RWPE2 (cell line): ENCODE data around the gene HAUS1.
A peak's percentile ranks its signal among the peaks of the same experiment; 100 is the strongest.

Experiments
- ATAC-seq: fragments of 200-7000 bp; cut with Tn5 transposase; 3 replicates; pipeline ENCODE4 v1.9.1; 2021; ENCODE audit warnings: low read depth
- DNase-seq: peaks from one replicate; pipeline ENCODE4 v3.0.0-alpha.2; 2020; ENCODE audit warnings: low spot score
- H3K27ac ChIP-seq: fragments of 450-650 bp; 2 replicates; pipeline ENCODE4 v1.5.1; 2017; ENCODE audit warnings: mild to moderate bottlenecking; ENCODE audit not compliant: poor library complexity, severe bottlenecking
- H3K27me3 ChIP-seq: fragments of 250-450 bp; sonication (Bioruptor Pico); 2 replicates; pipeline ENCODE4 v1.5.1; 2021; ENCODE audit warnings: mild to moderate bottlenecking, moderate library complexity; ENCODE audit not compliant: insufficient read depth, poor library complexity, severe bottlenecking
- H3K36me3 ChIP-seq: fragments of 250-450 bp; sonication (Bioruptor Pico); 2 replicates; pipeline ENCODE4 v1.5.1; 2020; ENCODE audit warnings: low read depth, mild to moderate bottlenecking, moderate library complexity
- H3K4me1 ChIP-seq: fragments of 250-450 bp; sonication (Bioruptor Pico); 2 replicates; pipeline ENCODE4 v1.5.1; 2021; ENCODE audit warnings: mild to moderate bottlenecking, moderate library complexity; ENCODE audit not compliant: insufficient read depth, poor library complexity, severe bottlenecking
- H3K4me3 ChIP-seq: fragments of 250-450 bp; sonication (Bioruptor Pico); 2 replicates; pipeline ENCODE4 v1.5.1; 2021; ENCODE audit warnings: mild to moderate bottlenecking, moderate library complexity; ENCODE audit not compliant: severe bottlenecking
- H3K9me3 ChIP-seq: fragments of 250-450 bp; sonication (Bioruptor Pico); 2 replicates; pipeline ENCODE4 v1.5.1; 2021; ENCODE audit warnings: mild to moderate bottlenecking, moderate library complexity; ENCODE audit not compliant: severe bottlenecking
- CTCF ChIP-seq: fragments of 450-650 bp; IDR thresholded peaks from one replicate; pipeline ENCODE4 v1.5.1; 2017; ENCODE audit warnings: mild to moderate bottlenecking, moderate library complexity; ENCODE audit not compliant: poor library complexity, severe bottlenecking

HAUS1 gene

DNA sequence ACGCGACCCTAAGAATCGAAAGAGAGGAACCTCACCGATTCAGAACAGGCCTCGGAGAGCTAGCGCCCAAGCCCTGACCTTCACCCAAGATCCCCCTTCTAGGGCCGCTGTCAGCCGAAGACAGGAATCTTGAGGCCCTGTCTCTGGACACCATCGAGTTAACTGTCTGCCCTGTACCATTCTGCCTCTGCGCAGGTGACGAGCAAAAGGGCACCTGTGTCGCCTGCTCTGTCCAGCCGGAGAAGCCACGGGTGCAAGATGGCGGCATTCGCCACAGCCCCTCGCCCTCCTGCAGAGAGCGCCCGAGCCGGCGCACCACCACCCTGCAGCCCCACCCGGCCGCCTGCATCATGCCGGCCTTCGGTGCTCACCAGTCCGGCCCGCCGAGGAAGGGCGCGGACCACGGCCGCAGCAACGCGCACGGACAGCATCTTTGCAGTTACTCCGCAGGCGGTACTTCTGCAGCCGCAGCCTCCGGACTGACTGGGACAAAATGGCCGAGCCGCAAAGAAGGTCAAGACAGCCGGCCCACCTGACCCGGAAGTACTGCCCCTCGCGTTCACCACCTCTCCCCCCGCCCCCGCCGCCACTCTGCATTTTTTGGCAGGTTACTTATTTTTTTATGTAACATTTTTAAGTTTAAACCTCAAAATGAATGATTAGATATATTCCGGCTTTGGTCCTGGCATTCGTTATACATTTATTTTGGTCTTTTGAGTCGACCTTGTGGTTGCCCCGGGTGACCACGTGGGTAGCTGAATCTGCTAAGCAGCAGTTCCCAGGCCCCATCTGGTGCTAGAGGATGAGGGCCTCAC, 6.2 kb upstream of the HAUS1 start, which contains the start of gene ATP5F1A:
TSS of gene ATP5F1A (minus strand) at position 496 of the 815 bp plus-strand sequence. CDS start at position 431, 65 bp downstream.
- peak; percentile 5 for TF ChIP-seq CTCF
- DNase-seq (peak; percentile 87), ATAC-seq (peak; percentile 88)
- Histone ChIP-seq H3K27ac (peak within 1 kb of the TSS; percentile 70), H3K9me3 (no peaks in the 10 kb centered on the region), H3K4me1 (peaks cover 12% of the 10 kb centered on the region), H3K4me3 (peak within 1 kb of the TSS; percentile 92), H3K36me3 (peaks cover 37% of the 10 kb centered on the region), H3K27me3 (no peaks in the 10 kb centered on the region)

DNA sequence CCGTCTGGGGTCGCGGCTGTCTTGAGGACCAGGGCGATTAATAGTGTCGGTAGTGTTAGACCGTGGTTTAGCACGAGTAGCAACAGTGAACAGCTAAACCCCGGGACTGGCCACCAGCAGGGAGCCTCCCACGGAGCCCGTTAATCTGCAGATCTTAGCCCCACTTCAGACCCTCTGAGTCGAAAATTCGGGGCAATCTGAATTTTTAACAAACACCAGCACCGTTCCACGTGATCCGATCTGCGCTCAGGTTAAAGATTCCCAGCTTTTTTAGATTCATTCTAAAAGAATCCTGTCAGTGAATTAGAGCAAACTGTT, 5.6 kb upstream of the HAUS1 start:
- peaks cover 12% of the 10 kb centered on the region for H3K4me1 ChIP-seq
- H3K4me3 ChIP-seq, result peak overlapping the region; percentile 92
- ATAC-seq, result no peak
- H3K27ac ChIP-seq, result peak overlapping the region; percentile 70
- no peak for TF ChIP-seq CTCF
- no peaks in the 10 kb centered on the region for H3K27me3 ChIP-seq
- no peak for DNase-seq
- H3K36me3 ChIP-seq, result peaks cover 31% of the 10 kb centered on the region
- no peaks in the 10 kb centered on the region for H3K9me3 ChIP-seq

DNA sequence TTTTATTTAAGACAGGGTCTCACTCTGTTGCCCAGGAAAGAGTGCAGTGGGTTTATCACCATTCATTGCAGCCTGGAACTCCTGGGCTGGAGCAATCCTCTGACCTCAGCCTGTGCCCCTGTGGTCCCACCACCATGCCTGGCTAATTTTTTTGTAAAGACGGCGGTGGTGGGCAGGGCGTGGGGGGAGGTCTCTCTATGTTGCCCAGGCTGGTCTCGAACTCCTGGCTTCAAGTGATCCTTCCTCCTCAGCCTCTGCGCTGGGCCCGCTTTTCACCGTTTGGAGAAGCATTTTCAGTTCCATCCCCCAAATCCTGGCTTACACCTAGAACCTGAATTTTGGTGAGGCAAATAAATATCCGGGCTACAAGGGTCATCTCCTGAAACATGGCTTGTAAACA, 4.7 kb upstream of the HAUS1 start:
- TF ChIP-seq CTCF, result no peak
- H3K9me3 ChIP-seq, result no peaks in the 10 kb centered on the region
- H3K4me3 ChIP-seq, result no peak overlapping the region
- H3K27ac ChIP-seq, result no peak overlapping the region
- no peaks in the 10 kb centered on the region for H3K27me3 ChIP-seq
- ATAC-seq, result no peak
- DNase-seq, result no peak
- H3K4me1 ChIP-seq, result peaks cover 12% of the 10 kb centered on the region
- peaks cover 22% of the 10 kb centered on the region for H3K36me3 ChIP-seq

- Histone ChIP-seq H3K9me3 (no peaks in the 10 kb centered on the region), H3K27ac (no peak overlapping the region), H3K27me3 (no peaks in the 10 kb centered on the region), H3K36me3 (peaks cover 54% of the 10 kb centered on the region), H3K4me3 (no peak overlapping the region), H3K4me1 (peaks cover 4% of the 10 kb centered on the region)
- DNase-seq, result no peak
- ATAC-seq, result no peak
- TF ChIP-seq CTCF, result no peak
Measured at GRCh38 chr18:46109386-46109785, 5.2 kb downstream of the HAUS1 start.

- H3K36me3 ChIP-seq, result peaks cover 61% of the 10 kb centered on the region
- no peak for TF ChIP-seq CTCF
- ATAC-seq, result no peak
Measured at GRCh38 chr18:46110406-46110805, 6.2 kb downstream of the HAUS1 start.

More at GRCh38 chr18:46110406-46110805, 6.2 kb downstream of the HAUS1 start:
- no peaks in the 10 kb centered on the region for H3K27me3 ChIP-seq
- peaks cover 4% of the 10 kb centered on the region for H3K4me1 ChIP-seq
- no peaks in the 10 kb centered on the region for H3K9me3 ChIP-seq
- DNase-seq, result no peak
- H3K27ac ChIP-seq, result no peak overlapping the region
- no peak overlapping the region for H3K4me3 ChIP-seq
